Activated CD4-positive, alpha-beta memory T cell treated with anti-CD3 and anti-CD28 coated beads, Interleukin-2, amount 10 ng/mL, durations not matched to agents 7 days and 5 days (primary cell): ENCODE results near the gene ZBTB17. TPM values are rescaled to one million over a fixed set of nuclear protein-coding genes. Genes with fewer than 3 reads are reported as not detected.
"Not testable (repeated sequence)": the region's sequence is repeated elsewhere in the genome, so short reads cannot be mapped to it uniquely, and the experiment has no call there.

ENCODE experiments used
- CTCF ChIA-PET: fragments of 350-600 bp; sonication (Branson Sonifier 250); formaldehyde crosslinking; loops from one replicate; lab custom pipeline; 2021; ENCODE audit warnings: antibody characterized with exemption, inconsistent platforms; lab: Charles Lee
- POLR2A ChIA-PET: fragments of 350-600 bp; sonication (Branson Sonifier 250); formaldehyde crosslinking; loops from one replicate; lab custom pipeline; 2021; ENCODE audit warnings: antibody characterized with exemption; lab: Charles Lee
- DNase-seq: peaks from one replicate; pipeline ENCODE4 v3.0.0-alpha.2; 2020
- H3K27ac Mint-ChIP-seq: one replicate; pipeline ENCODE4 v1.8.0; 2021; ENCODE audit warnings: mild to moderate bottlenecking, mixed read lengths
- H3K27me3 Mint-ChIP-seq: one replicate; pipeline ENCODE4 v1.8.0; 2021; ENCODE audit warnings: mixed read lengths
- H3K36me3 Mint-ChIP-seq: one replicate; pipeline ENCODE4 v1.8.0; 2021; ENCODE audit warnings: low read depth, mixed read lengths
- H3K4me1 Mint-ChIP-seq: one replicate; pipeline ENCODE4 v1.8.0; 2021; ENCODE audit warnings: mixed read lengths
- H3K4me3 Mint-ChIP-seq: one replicate; pipeline ENCODE4 v1.8.0; 2021; ENCODE audit warnings: mild to moderate bottlenecking, mixed read lengths
- H3K9me3 Mint-ChIP-seq: one replicate; pipeline ENCODE4 v1.8.0; 2021; ENCODE audit warnings: mixed read lengths
- total RNA-seq, 2 experiments: library from RNA; stranded (reverse); gene quantifications; one replicate each; pipeline ENCODE4 v1.2.3, GENCODE V29; 2021

The ZBTB17 gene
- total RNA-seq, 2 experiments from 2014 or later: 43.8 to 48.0 TPM

DNA sequence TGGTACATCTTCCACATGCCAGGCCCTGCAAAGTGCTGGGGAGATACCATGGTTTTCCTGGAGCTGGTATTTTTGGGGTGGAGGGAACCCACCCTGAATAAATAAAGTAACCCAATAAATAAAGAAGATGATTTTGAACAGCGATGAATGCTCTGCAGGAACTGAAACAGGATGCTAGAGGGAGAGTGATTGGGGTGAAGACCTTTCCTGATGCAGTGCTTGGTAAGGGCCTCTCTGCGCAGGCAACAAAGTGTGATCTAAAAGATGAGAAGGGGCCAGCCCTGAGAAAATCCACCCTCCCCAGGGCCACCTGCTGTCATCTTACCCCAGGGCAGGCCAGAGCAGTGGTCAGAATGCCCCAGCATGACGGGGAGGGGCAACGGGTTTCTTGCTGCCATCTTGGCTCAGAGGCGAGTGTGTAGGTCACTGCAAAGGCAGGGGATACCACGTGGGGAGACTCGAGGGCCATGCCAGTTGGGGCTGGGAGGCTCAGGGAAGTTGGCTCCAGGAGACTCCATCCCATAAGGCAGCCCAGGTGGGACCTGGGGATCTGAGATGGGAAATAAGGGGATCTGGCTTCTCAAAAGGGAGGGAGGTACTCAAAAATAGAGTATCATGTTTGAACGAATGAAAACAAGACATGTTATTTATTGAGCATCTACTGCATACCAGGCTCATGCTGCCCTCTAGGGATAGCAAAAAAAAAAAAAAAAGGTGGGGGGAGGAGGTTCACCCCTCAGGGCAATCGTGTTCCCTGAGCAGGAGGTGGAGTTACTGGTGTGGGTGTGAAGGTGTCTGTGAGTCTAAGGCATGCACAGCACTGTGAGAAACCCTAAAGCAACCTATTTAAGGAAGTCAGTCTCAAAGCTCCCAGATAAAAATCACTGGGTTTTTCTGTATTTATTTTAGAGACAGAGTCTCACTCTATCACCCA is 30.9 kb upstream of the ZBTB17 start:
- H3K4me3 Mint-ChIP-seq: no peak overlapping the region
- H3K27me3 Mint-ChIP-seq: peaks cover 6% of the 10 kb centered on the region
- CTCF ChIA-PET: interaction anchor here (0.7 to 3.0 kb wide), 15 partner anchors 9 to 349 kb away, joined by 3 to 13 read pairs (median 4); partner anchors contain the start of gene ZBTB17
- no peak overlapping the region for H3K27ac Mint-ChIP-seq
- DNase-seq: no peak
- H3K36me3 Mint-ChIP-seq: no peaks in the 10 kb centered on the region
- H3K9me3 Mint-ChIP-seq: no peaks in the 10 kb centered on the region
- H3K4me1 Mint-ChIP-seq: peaks cover 8% of the 10 kb centered on the region
- POLR2A ChIA-PET: no interaction called here

DNA sequence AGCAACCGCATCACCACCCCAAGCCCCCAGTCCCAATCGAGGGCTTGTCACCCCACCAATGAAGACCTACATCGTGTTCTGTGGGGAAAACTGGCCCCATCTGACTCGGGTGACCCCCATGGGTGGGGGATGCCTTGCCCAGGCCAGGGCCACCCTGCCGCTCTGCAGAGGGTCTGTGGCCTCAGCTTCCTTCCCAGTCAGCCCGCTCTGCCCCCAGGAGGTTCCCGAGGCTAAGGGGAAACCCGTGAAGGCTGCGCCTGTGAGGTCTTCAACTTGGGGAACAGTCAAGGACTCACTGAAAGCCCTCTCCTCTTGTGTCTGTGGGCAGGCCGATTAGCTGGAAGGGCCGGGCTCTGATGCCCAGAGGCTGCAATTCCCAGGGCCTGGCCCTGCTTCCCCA is 30.1 kb upstream of the ZBTB17 start:
- H3K27ac Mint-ChIP-seq: no peak overlapping the region
- CTCF ChIA-PET: interaction anchor here (0.9 to 3.0 kb wide), 4 partner anchors 11 to 214 kb away, joined by 4 to 13 read pairs (median 6); no protein-coding TSS in a partner anchor

DNA sequence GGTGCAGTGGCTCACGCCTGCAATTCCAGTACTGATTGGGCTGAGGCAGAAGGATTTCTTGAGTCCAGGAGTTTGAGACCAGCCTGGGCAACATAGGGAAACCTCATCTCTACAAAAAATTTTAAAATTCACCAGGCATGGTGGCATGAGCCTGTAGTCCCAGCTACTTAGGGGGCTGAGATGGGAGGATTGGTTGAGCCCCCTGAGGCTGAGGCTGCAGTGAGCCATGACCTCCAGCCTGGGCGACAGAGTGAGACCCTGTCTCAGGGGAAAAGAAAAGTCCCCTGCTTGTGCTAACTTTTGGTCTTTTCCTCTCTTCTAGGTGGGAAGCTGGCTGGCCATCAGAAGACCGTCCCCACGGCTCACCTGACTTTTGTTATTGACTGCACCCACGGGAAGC is 29.7 kb upstream of the ZBTB17 start:
- Mint-ChIP-seq H3K4me1 (peaks cover 8% of the 10 kb centered on the region), H3K4me3 (no peak overlapping the region), H3K27ac (no peak overlapping the region), H3K27me3 (peaks cover 6% of the 10 kb centered on the region), H3K36me3 (no peaks in the 10 kb centered on the region), H3K9me3 (no peaks in the 10 kb centered on the region)
- ChIA-PET CTCF (interaction anchor here (0.9 to 3.0 kb wide), 4 partner anchors 11 to 214 kb away, joined by 4 to 13 read pairs (median 6); no protein-coding TSS in a partner anchor), POLR2A (no interaction called here)
- no peak for DNase-seq

More for the DNA sequence above, 30.1 kb upstream of the ZBTB17 start:
- Mint-ChIP-seq H3K27me3 (peaks cover 3% of the 10 kb centered on the region), H3K4me3 (no peak overlapping the region), H3K9me3 (no peaks in the 10 kb centered on the region), H3K4me1 (peaks cover 8% of the 10 kb centered on the region), H3K36me3 (no peaks in the 10 kb centered on the region)
- no peak for DNase-seq
- POLR2A ChIA-PET: no interaction called here

DNA sequence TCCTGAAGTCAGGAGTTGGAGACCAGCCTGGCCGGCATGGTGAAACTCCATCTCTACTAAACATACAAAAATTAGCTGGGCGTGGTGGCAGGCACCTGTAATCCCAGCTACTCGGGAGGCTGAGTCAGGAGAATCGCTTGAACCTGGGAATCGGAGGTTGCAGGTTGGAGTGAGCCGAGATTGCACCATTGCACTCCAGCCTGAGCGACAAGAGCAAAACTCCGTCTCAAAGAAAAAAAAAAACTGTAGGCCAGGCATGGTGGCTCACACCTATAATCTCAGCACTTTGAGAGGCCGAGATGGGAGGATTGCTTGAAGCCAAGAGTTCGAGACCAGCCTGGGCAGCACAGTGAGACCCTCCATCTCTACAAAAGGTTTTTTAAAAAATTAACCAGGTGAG is 25.4 kb upstream of the ZBTB17 start:
- H3K9me3 Mint-ChIP-seq, CTCF ChIA-PET, H3K27ac Mint-ChIP-seq, H3K4me3 Mint-ChIP-seq, H3K36me3 Mint-ChIP-seq, H3K4me1 Mint-ChIP-seq, DNase-seq: not testable (repeated sequence)
- peaks cover 13% of the 10 kb centered on the region for H3K27me3 Mint-ChIP-seq
- POLR2A ChIA-PET: interaction anchor here (0.6 kb wide), 1 partner anchor 232 kb away, joined by 4 read pairs; no protein-coding TSS in a partner anchor

DNA sequence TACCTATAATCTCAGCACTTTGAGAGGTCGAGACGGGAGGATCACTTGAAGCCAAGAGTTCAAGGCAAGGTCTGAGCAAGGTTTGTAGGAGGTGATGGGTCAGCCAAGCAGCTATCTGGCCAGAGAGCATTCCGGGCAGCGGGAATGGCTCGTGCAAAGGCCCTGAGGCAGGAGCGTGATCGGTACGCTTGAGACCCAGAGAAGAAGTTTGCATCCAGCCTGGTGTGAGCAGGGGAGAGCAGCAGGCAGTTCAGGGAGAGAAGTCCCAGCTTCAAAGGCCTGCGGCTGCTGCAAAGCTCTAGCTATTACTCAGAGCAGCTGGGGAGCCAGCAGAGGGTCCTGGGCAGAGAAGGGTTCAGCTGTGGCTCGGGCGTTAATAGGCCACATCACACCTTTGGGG is 23.0 kb upstream of the ZBTB17 start:
- no peak for DNase-seq
- Mint-ChIP-seq H3K4me3 (no peak overlapping the region), H3K9me3 (no peaks in the 10 kb centered on the region), H3K36me3 (no peaks in the 10 kb centered on the region), H3K4me1 (no peaks in the 10 kb centered on the region), H3K27ac (no peak overlapping the region), H3K27me3 (peaks cover 13% of the 10 kb centered on the region)
- ChIA-PET POLR2A (no interaction called here), CTCF (no interaction called here)

DNA sequence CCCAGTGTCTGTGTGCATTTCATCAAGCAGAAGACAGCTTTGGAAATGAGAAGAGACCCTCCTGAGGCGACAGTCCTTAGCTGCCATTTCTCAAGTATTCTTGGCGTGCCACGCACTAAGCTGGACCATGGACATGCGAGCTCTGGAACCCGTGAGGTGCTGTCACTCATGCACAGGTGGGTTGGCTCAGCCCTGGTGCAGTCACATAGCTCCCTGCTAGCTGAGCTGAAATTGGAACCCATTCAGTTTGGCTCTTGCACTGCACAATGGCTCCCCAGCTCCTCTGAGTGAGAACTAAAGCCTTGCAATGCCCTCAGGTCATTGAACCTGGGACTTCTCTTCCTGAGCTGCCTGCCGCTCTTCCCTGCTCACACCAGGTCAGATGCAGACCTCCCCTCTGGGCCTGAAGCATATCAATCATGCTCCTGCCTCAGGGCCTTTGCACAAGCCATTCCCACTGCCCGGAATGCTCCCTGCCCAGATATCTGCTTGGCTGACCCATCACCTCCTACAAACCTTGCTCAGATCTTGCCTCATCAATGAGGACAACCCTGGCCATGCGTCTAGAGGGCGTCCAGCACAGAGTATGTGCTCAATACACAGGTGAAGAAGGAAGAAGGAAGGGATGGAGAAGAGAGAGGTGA is 21.9 kb upstream of the ZBTB17 start:
- no peak overlapping the region for H3K27ac Mint-ChIP-seq
- ChIA-PET CTCF (interaction anchor here (0.9 to 1.1 kb wide), 4 partner anchors 10 to 205 kb away, joined by 3 to 4 read pairs (median 4); no protein-coding TSS in a partner anchor), POLR2A (no interaction called here)
- H3K27me3 Mint-ChIP-seq: peaks cover 13% of the 10 kb centered on the region
- no peak for DNase-seq
- H3K4me1 Mint-ChIP-seq: no peaks in the 10 kb centered on the region
- H3K4me3 Mint-ChIP-seq: no peak overlapping the region
- H3K36me3 Mint-ChIP-seq: no peaks in the 10 kb centered on the region
- no peaks in the 10 kb centered on the region for H3K9me3 Mint-ChIP-seq

DNA sequence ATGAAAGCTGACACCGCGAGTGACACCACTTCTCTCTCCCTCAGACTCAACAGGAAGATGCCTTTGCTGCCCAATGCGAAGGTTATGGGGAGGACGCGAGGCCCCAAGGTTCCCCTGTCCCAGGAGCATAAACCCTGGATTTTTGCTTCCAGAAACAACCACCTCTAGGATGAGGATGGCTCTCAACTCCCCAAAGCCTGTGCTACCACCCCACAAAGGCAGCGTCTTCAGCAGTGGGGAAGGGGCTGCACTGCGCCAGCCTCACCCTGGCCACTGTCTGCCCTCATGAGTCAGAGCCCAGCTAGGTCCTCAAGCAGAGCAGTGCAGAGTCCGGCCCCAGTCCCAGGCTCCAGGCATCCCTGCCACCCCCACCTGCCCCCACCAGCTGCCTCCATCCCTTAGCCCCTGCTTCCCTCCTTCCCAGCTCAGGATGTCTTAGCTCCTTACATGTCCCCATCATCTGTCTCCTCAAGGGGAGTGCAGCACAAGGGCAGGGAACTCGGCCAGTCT is 21.2 kb upstream of the ZBTB17 start:
- Mint-ChIP-seq H3K9me3 (no peaks in the 10 kb centered on the region), H3K4me1 (no peaks in the 10 kb centered on the region), H3K36me3 (no peaks in the 10 kb centered on the region), H3K27ac (no peak overlapping the region), H3K4me3 (no peak overlapping the region), H3K27me3 (peaks cover 13% of the 10 kb centered on the region)
- DNase-seq: no peak
- POLR2A ChIA-PET: no interaction called here
- CTCF ChIA-PET: interaction anchor here (0.9 kb wide), 1 partner anchor 181 kb away, joined by 4 read pairs; no protein-coding TSS in a partner anchor

DNA sequence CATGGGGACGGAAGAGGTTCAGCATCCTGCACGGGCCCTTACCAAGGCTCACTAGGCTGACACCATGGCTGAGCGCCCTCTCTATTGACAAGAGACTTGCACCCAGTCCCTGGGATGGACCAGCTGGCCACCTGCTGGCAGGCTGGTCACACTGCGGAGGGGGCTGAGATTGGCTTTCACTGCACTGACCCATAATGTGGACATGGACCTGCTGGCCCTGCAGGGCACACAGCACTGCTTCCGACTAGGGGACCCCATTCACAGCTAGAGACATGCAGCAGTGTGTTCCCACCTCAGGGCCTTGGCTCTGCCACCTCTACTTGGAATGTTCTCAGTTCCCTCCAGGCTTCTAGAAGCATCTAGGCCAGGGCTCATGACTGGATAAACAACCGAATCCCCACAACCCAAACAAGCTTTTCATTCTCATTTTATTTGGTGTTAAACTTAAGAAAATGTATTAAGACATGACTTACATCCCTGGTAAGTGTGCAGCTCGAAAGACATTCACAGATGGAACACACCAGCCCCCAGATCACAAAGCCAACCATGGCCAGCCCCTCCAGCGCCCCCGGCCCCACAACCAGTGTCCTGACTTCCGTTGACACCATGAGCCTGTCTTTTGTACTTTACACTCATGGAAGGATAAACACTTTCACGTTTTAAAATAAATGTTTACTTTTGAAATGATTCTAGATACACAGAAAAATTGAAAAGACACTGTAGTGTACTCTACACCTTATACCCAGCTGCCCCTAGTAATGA is 18.9 kb upstream of the ZBTB17 start:
- ChIA-PET CTCF (interaction anchor here (1.4 to 2.0 kb wide), 3 partner anchors 11 to 203 kb away, joined by 4 to 14 read pairs (median 4); no protein-coding TSS in a partner anchor), POLR2A (no interaction called here)
- no peaks in the 10 kb centered on the region for H3K9me3 Mint-ChIP-seq
- H3K4me3 Mint-ChIP-seq: no peak overlapping the region
- no peaks in the 10 kb centered on the region for H3K4me1 Mint-ChIP-seq
- no peak overlapping the region for H3K27ac Mint-ChIP-seq
- DNase-seq: peak; percentile 58
- H3K27me3 Mint-ChIP-seq: peaks cover 9% of the 10 kb centered on the region
- H3K36me3 Mint-ChIP-seq: no peaks in the 10 kb centered on the region

DNA sequence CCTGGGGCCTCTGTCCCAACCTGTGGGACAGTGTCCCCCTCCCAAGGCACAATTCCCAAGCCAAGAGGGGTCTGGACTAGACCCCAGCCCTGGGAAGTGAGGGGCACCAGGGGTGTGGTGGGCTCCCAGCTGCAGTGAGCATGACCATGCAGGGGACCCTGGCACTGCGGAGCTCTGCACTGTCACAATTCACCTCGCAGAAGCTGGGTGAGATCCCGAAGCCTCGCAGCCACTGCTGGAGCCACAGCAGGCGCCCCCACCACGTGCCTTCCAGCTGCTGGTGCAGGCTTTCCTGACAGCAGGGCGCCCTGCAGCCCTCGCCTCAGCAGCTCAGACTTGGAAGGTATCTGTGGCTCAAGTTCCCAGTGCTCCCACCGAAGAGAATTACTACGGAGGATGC is 18.2 kb upstream of the ZBTB17 start:
- no peaks in the 10 kb centered on the region for H3K4me1 Mint-ChIP-seq
- no peak overlapping the region for H3K27ac Mint-ChIP-seq
- H3K36me3 Mint-ChIP-seq: no peaks in the 10 kb centered on the region
- no peak for DNase-seq
- ChIA-PET POLR2A (no interaction called here), CTCF (interaction anchor here (1.0 to 2.0 kb wide), 2 partner anchors 46 to 179 kb away, joined by 3 to 14 read pairs; no protein-coding TSS in a partner anchor)
- peaks cover 7% of the 10 kb centered on the region for H3K27me3 Mint-ChIP-seq
- H3K9me3 Mint-ChIP-seq: no peaks in the 10 kb centered on the region
- no peak overlapping the region for H3K4me3 Mint-ChIP-seq

DNA sequence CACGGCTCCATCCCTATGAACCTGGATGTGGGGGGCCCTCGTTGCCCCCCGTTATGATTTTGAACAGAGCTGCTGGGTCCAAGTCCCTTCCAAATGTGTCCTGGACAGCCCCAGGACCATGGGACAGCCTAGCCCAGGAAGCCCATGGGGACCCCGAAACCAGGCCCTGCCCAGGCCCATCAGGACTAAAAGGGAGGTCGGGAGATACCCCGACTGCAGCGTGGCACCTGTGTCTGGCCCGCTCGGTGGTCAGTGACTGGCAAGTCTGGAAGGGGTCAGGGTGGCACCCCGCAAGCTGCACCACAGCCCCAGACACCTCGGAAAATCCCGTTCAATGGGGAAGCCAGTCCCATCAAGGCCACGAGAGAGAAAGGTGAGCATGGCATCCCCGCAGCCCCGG is 17.8 kb upstream of the ZBTB17 start:
- DNase-seq: no peak
- Mint-ChIP-seq H3K9me3 (no peaks in the 10 kb centered on the region), H3K27ac (no peak overlapping the region), H3K4me3 (no peak overlapping the region), H3K36me3 (no peaks in the 10 kb centered on the region), H3K27me3 (peaks cover 2% of the 10 kb centered on the region), H3K4me1 (no peaks in the 10 kb centered on the region)
- ChIA-PET POLR2A (no interaction called here), CTCF (interaction anchor here (1.0 to 2.0 kb wide), 2 partner anchors 45 to 178 kb away, joined by 3 to 14 read pairs; no protein-coding TSS in a partner anchor)

DNA sequence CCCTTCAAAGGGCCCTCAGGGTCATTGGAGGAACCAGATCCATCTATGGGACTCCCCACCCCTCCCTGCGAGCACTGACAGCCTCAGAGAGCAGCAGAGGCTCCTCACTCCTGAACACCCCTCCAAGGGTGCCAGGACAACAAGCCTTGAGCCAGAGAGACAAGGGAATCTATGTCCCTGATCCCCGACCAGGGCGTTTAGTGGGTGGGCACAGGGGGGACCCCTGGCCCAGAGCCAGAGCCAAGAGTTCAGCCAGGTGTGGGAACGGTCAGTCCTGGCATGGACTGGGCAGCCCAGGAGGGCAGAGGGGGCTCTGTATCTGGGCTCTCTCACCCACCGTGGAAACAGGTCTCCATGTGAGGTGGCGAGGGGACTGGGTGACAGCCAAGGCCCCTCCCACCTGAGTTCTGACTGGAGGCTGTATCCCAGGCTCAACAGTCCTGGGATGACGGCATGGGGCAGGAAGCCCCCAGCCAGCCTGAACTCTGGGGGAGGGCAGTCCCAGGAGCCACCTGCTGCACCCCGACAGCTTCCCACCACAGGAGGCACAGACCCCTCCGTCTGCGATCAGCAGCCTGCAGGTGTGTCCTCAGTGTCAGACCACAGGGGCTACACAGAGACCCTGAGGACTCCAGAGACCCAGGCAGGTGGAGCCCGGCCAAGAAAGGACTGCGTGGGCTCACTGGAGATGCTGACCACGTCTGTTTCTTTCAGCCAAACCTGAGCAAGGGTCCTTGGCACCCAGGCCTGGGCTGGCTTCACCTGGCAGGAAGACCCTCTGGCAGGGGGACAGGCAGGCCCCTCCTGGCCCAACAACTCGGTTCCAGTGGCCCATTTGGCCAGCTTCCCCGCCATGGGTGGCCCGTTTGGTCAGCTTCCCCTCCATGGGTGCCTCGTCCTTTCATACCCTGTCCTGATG is 16.9 kb upstream of the ZBTB17 start:
- H3K27me3 Mint-ChIP-seq: peaks cover under 1% of the 10 kb centered on the region
- no peaks in the 10 kb centered on the region for H3K36me3 Mint-ChIP-seq
- H3K4me3 Mint-ChIP-seq: no peak overlapping the region
- ChIA-PET CTCF (interaction anchor here (1.0 kb wide), 1 partner anchor 45 kb away, joined by 3 read pairs; no protein-coding TSS in a partner anchor), POLR2A (no interaction called here)
- H3K9me3 Mint-ChIP-seq: no peaks in the 10 kb centered on the region
- H3K4me1 Mint-ChIP-seq: no peaks in the 10 kb centered on the region
- H3K27ac Mint-ChIP-seq: no peak overlapping the region
- no peak for DNase-seq
